HL-60 (cell line): ENCODE measurements around the gene PRELP.

Source experiments
- DNase-seq, 2 experiments: peaks; one replicate each; pipeline ENCODE4 v3.0.0-alpha.2; 2010 to 2020; ENCODE audit warnings: low read depth in 1 of 2, low spot score in 1 of 2
- H3K27ac ChIP-seq: fragments of 250-450 bp; sonication (Bioruptor Pico); replicated peaks from 2 replicates; pipeline ENCODE4 v1.5.1; 2020; ENCODE audit warnings: mild to moderate bottlenecking, moderate library complexity
- H3K27me3 ChIP-seq: fragments of 250-450 bp; sonication (Bioruptor Pico); 2 replicates; pipeline ENCODE4 v1.5.1; 2021; ENCODE audit warnings: mild to moderate bottlenecking, moderate library complexity; ENCODE audit not compliant: insufficient read depth, poor library complexity, severe bottlenecking
- H3K4me3 ChIP-seq: replicated peaks from 2 replicates; pipeline ENCODE4 v1.5.1; 2011; ENCODE audit warnings: mild to moderate bottlenecking, control low read depth, low read length; ENCODE audit not compliant: insufficient read depth
- GABPA ChIP-seq: IDR thresholded peaks from 2 replicates; pipeline ENCODE4 v1.6.1; 2012; ENCODE audit warnings: low read depth
- POLR2AphosphoS5 ChIP-seq: IDR thresholded peaks from 2 replicates; pipeline ENCODE4 v1.6.1; 2012; ENCODE audit warnings: low read depth
- REST ChIP-seq: IDR thresholded peaks from 2 replicates; pipeline ENCODE4 v1.6.1; 2012; ENCODE audit warnings: low read depth; ENCODE audit not compliant: insufficient replicate concordance
- SPI1 ChIP-seq: IDR thresholded peaks from 2 replicates; pipeline ENCODE4 v1.6.1; 2012; ENCODE audit warnings: low read depth, mild to moderate bottlenecking, borderline replicate concordance
- TF ChIP-seq, protein P1 (sequence below): IDR thresholded peaks from one replicate; pipeline ENCODE4 v1.5.1; 2011; ENCODE audit warnings: low read length, control low read depth, inconsistent platforms; ENCODE audit not compliant: insufficient read depth

PRELP gene

DNA sequence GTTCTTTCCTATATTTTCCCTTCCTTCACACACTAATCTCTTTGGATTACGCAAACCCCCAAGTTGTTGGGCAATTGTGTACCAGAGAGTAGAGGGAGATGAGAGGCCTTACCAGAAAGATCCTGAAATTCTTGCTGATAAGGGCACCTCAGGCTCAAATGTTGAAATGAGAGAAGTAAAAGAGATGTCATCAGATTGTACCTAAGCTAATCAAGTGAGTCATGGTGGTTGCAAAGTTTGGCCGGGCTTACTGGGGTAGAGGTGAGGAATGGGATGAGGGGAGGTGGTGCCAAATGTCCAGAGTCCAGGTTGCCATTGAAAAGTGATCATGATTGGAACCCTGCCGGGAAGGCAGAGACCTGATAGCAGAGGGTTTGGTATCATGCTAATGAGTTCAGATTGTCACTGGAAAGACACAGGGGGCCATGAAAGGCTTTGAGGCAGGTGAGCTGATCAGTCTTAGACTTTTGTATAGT, 61.4 kb downstream of the PRELP start:
- H3K27me3 ChIP-seq, result no peaks in the 10 kb centered on the region
- TF ChIP-seq GABPA, result no peak
- TF ChIP-seq REST, result no peak
- no peak for TF ChIP-seq POLR2AphosphoS5
- no peak for TF ChIP-seq SPI1
- TF ChIP-seq, protein P1, sequence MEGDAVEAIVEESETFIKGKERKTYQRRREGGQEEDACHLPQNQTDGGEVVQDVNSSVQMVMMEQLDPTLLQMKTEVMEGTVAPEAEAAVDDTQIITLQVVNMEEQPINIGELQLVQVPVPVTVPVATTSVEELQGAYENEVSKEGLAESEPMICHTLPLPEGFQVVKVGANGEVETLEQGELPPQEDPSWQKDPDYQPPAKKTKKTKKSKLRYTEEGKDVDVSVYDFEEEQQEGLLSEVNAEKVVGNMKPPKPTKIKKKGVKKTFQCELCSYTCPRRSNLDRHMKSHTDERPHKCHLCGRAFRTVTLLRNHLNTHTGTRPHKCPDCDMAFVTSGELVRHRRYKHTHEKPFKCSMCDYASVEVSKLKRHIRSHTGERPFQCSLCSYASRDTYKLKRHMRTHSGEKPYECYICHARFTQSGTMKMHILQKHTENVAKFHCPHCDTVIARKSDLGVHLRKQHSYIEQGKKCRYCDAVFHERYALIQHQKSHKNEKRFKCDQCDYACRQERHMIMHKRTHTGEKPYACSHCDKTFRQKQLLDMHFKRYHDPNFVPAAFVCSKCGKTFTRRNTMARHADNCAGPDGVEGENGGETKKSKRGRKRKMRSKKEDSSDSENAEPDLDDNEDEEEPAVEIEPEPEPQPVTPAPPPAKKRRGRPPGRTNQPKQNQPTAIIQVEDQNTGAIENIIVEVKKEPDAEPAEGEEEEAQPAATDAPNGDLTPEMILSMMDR, result no peak
- DNase-seq, result peak; percentile 68 to 79
- no peak overlapping the region for H3K4me3 ChIP-seq
- no peak overlapping the region for H3K27ac ChIP-seq

DNA sequence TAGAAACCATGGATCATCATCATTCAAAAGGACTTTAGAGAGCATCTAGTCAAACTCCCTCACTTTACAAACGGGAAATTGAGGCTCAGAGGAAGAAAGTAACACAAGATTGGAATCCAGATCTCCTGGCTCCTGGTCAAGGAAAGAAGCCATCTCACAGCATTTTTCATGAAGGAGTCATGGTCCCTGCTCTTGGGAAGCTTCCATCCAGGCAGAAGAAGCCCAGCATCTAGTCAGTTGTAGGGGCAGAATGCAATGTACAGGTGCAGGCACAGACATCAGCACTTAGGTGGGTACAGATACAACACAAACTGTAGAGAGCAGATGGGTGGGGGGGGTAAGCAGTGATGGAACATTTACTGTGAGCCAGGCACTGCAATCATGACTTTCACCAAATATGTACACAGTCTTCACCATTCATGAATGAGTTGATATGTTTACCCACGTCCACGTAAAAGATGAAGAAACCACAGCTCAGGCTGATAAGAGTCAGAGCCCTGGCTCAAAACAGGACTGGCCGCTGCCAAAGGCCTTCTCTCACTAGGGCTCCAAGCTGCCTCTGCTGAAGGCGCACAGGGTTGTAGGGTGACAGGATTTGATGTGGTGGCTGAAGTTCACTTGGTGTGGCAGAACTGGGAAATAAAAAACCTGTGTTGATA, 62.3 kb downstream of the PRELP start:
- TF ChIP-seq POLR2AphosphoS5 (no peak), GABPA (no peak), SPI1 (no peak), REST (no peak)
- TF ChIP-seq, protein P1, result no peak
- Histone ChIP-seq H3K27me3 (no peaks in the 10 kb centered on the region), H3K27ac (no peak overlapping the region), H3K4me3 (no peak overlapping the region)
- DNase-seq, result no peak

DNA sequence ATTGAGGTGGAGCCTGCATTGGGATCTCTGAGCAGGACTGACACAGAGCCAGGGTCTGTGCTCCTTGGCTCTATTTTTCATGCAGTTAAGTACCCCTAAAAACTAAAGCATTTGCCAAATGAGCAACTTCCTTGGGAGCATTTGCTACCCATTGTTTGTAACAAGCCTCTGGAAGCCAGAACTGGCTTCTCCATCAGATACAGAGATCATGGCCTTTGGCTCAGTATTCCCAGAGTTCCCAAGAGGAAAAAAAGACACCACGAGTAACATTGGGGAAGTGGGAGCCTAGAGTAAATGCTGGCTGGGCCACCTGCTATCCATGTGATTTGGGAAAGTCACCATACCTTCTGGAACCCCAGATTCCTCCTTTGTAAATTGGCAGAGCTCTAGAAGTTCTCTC, 63.1 kb downstream of the PRELP start:
- TF ChIP-seq POLR2AphosphoS5 (no peak), GABPA (no peak), SPI1 (no peak), REST (no peak)
- TF ChIP-seq, protein P1, result no peak
- Histone ChIP-seq H3K27me3 (no peaks in the 10 kb centered on the region), H3K27ac (no peak overlapping the region)

More for the DNA sequence above, 63.1 kb downstream of the PRELP start:
- DNase-seq, result no peak
- no peak overlapping the region for H3K4me3 ChIP-seq
